ENCODE measurements around the gene FAM118A.

Gene FAM118A

GRCh38 chr22:45305456-45306075 lies 4.2 kb upstream of the FAM118A start:
- no peaks in the 10 kb centered on the region for H4K20me1 ChIP-seq (ENCODE audit: insufficient read depth, low read length)
- H3K9ac ChIP-seq (ENCODE audit: low read length): no peak overlapping the region
- no peak overlapping the region for H3K27ac ChIP-seq (ENCODE audit: low read depth, low read length, poor library complexity, severe bottlenecking)
- H3F3A ChIP-seq (ENCODE audit: insufficient read depth, low read length): no peaks in the 10 kb centered on the region
- H3K4me3 ChIP-seq (ENCODE audit: low read depth, low read length, poor library complexity, severe bottlenecking): no peak overlapping the region
- H2AFZ ChIP-seq (ENCODE audit: low read length): no peak overlapping the region
- TF ChIP-seq EZH2 (IDR thresholded peaks at IDR 0.05; ENCODE audit: borderline replicate concordance, low read length) (no peak), CTCF (IDR thresholded peaks at IDR 0.05; ENCODE audit: low read length) (no peak)
- no peaks in the 10 kb centered on the region for H3K36me3 ChIP-seq (ENCODE audit: insufficient read depth, low read length)
- peaks cover 12% of the 10 kb centered on the region for H3K4me1 ChIP-seq (ENCODE audit: insufficient read depth, low read length, severe bottlenecking)
- H3K9me3 ChIP-seq (ENCODE audit: low read length): no peaks in the 10 kb centered on the region
- H3K27me3 ChIP-seq (ENCODE audit: insufficient read depth, low read length): 0 out of 2 replicates have a peak, but pooled peaks cover 5% of the 10 kb centered on the region
- H3K9me2 ChIP-seq (ENCODE audit: low read depth, low read length): no peaks in the 10 kb centered on the region
- H3K79me2 ChIP-seq (ENCODE audit: insufficient read depth, low read length): no peaks in the 10 kb centered on the region
- H3K4me2 ChIP-seq (ENCODE audit: low read length): no peak overlapping the region

GRCh38 chr22:45306139-45306538 lies 3.6 kb upstream of the FAM118A start:
- no peaks in the 10 kb centered on the region for H3F3A ChIP-seq (ENCODE audit: insufficient read depth, low read length)
- no peaks in the 10 kb centered on the region for H3K36me3 ChIP-seq (ENCODE audit: insufficient read depth, low read length)
- no peak overlapping the region for H2AFZ ChIP-seq (ENCODE audit: low read length)
- no peaks in the 10 kb centered on the region for H4K20me1 ChIP-seq (ENCODE audit: insufficient read depth, low read length)
- H3K9ac ChIP-seq (ENCODE audit: low read length): no peak overlapping the region
- no peak overlapping the region for H3K4me2 ChIP-seq (ENCODE audit: low read length)
- peaks cover 18% of the 10 kb centered on the region for H3K4me1 ChIP-seq (ENCODE audit: insufficient read depth, low read length, severe bottlenecking)
- no peak overlapping the region for H3K27ac ChIP-seq (ENCODE audit: low read depth, low read length, poor library complexity, severe bottlenecking)
- TF ChIP-seq CTCF (IDR thresholded peaks at IDR 0.05; ENCODE audit: low read length) (no peak), EZH2 (IDR thresholded peaks at IDR 0.05; ENCODE audit: borderline replicate concordance, low read length) (no peak)
- 0 out of 2 replicates have a peak, but pooled peaks cover 5% of the 10 kb centered on the region for H3K27me3 ChIP-seq (ENCODE audit: insufficient read depth, low read length)
- no peak overlapping the region for H3K4me3 ChIP-seq (ENCODE audit: low read depth, low read length, poor library complexity, severe bottlenecking)
- H3K9me3 ChIP-seq (ENCODE audit: low read length): no peaks in the 10 kb centered on the region
- H3K79me2 ChIP-seq (ENCODE audit: insufficient read depth, low read length): no peaks in the 10 kb centered on the region
- no peaks in the 10 kb centered on the region for H3K9me2 ChIP-seq (ENCODE audit: low read depth, low read length)

GRCh38 chr22:45308391-45308956 lies 1.3 kb upstream of the FAM118A start:
- Histone ChIP-seq H3K27me3 (ENCODE audit: insufficient read depth, low read length) (no peaks in the 10 kb centered on the region), H4K20me1 (ENCODE audit: insufficient read depth, low read length) (no peaks in the 10 kb centered on the region), H3F3A (ENCODE audit: insufficient read depth, low read length) (no peaks in the 10 kb centered on the region), H3K9ac (ENCODE audit: low read length) (no peak overlapping the region; the same call in 1 of the 2 replicates), H3K36me3 (ENCODE audit: insufficient read depth, low read length) (no peaks in the 10 kb centered on the region), H2AFZ (ENCODE audit: low read length) (no peak overlapping the region), H3K27ac (ENCODE audit: low read depth, low read length, poor library complexity, severe bottlenecking) (no peak overlapping the region), H3K4me3 (ENCODE audit: low read depth, low read length, poor library complexity, severe bottlenecking) (no peak overlapping the region), H3K9me2 (ENCODE audit: low read depth, low read length) (no peaks in the 10 kb centered on the region), H3K4me1 (ENCODE audit: insufficient read depth, low read length, severe bottlenecking) (peaks cover 22% of the 10 kb centered on the region), H3K9me3 (ENCODE audit: low read length) (no peaks in the 10 kb centered on the region), H3K79me2 (ENCODE audit: insufficient read depth, low read length) (no peaks in the 10 kb centered on the region), H3K4me2 (ENCODE audit: low read length) (no peak overlapping the region)
- no peak for TF ChIP-seq CTCF (IDR thresholded peaks at IDR 0.05; ENCODE audit: low read length)
- TF ChIP-seq EZH2 (IDR thresholded peaks at IDR 0.05; ENCODE audit: borderline replicate concordance, low read length): no peak
